ENCODE measurements around the gene FYB2. TPM values are rescaled to one million over a fixed set of nuclear protein-coding genes. Genes with fewer than 3 reads are reported as not detected.

FYB2 gene
- total RNA-seq, 1 donor from 2014 or later, result not detected

DNA sequence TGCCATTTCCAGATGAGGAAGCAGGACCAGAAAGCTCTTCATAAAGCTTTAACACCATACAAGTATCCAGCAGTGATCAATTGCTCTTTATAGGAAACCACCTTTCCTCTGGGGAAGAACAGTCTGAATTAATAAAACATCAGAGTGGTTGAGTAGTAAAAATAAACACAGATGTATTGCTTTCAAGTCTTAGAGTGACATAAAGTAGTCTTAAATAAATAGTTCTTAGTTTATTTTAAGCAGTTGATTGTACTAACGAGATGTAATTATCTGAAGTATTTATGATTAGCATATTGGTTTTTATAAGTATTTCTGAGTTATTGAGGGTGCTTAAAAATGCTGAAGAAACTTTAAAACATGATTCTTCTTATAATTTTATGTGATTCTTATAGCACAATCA, 107.1 kb downstream of the FYB2 start:
- TF ChIP-seq, protein P1, sequence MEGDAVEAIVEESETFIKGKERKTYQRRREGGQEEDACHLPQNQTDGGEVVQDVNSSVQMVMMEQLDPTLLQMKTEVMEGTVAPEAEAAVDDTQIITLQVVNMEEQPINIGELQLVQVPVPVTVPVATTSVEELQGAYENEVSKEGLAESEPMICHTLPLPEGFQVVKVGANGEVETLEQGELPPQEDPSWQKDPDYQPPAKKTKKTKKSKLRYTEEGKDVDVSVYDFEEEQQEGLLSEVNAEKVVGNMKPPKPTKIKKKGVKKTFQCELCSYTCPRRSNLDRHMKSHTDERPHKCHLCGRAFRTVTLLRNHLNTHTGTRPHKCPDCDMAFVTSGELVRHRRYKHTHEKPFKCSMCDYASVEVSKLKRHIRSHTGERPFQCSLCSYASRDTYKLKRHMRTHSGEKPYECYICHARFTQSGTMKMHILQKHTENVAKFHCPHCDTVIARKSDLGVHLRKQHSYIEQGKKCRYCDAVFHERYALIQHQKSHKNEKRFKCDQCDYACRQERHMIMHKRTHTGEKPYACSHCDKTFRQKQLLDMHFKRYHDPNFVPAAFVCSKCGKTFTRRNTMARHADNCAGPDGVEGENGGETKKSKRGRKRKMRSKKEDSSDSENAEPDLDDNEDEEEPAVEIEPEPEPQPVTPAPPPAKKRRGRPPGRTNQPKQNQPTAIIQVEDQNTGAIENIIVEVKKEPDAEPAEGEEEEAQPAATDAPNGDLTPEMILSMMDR (IDR thresholded peaks at IDR 0.05), result no peak
- DNase-seq (ENCODE audit: extremely low spot score, unreplicated experiment), result no peak
- Mint-ChIP-seq H3K27me3 (ENCODE audit: unreplicated experiment) (no peaks in the 10 kb centered on the region), H3K36me3 (ENCODE audit: unreplicated experiment) (peaks cover 5% of the 10 kb centered on the region), H3K9me3 (ENCODE audit: unreplicated experiment) (no peaks in the 10 kb centered on the region), H3K4me1 (ENCODE audit: unreplicated experiment) (peaks cover 31% of the 10 kb centered on the region), H3K4me3 (ENCODE audit: unreplicated experiment) (no peak overlapping the region), H3K27ac (ENCODE audit: unreplicated experiment) (peak overlapping the region; percentile 48)

DNA sequence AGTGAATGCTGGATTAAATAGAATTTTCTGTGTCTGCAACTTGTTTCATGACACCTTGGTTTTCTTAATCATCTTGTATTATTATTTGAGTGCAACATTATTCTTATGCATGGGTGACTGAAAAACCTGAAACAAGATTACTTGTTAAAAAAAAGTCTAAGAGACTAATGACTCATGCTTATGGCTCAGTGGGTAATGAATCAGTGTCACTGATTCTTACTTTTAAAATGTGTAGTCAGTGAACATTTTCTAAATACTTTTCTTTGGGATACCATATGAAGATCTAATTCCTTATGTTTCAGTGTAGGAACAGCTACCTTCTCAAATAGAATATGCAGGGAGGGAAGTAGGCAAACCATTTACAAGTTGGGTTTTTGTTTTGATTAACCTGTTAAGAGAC, 108.6 kb downstream of the FYB2 start:
- no peak for DNase-seq (ENCODE audit: extremely low spot score, unreplicated experiment)
- TF ChIP-seq, protein P1 (IDR thresholded peaks at IDR 0.05), result no peak
- peak overlapping the region; percentile 6 for H3K27ac Mint-ChIP-seq (ENCODE audit: unreplicated experiment)
- no peak overlapping the region for H3K4me3 Mint-ChIP-seq (ENCODE audit: unreplicated experiment)
- H3K36me3 Mint-ChIP-seq (ENCODE audit: unreplicated experiment), result peaks cover 10% of the 10 kb centered on the region
- H3K4me1 Mint-ChIP-seq (ENCODE audit: unreplicated experiment), result peaks cover 31% of the 10 kb centered on the region
- H3K9me3 Mint-ChIP-seq (ENCODE audit: unreplicated experiment), result no peaks in the 10 kb centered on the region
- no peaks in the 10 kb centered on the region for H3K27me3 Mint-ChIP-seq (ENCODE audit: unreplicated experiment)

DNA sequence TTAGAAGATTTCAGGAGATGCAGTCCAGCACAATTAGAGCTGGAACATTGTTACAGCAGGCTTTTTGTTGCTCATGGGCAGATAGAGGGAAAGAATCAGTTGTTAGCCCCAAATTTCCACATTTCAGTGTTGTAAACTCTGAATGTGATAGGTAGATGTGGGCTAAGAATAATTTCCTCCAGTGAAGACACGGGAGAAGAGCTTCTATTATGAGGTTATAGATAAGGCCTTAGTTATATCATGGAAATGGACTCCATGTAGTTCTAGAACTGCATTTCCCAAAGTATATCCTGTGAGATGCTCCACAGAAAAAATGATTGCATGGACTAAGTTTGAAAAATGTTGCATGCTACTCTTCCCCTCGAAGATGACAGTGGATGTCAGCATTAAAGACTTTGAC, 109.2 kb downstream of the FYB2 start:
- Mint-ChIP-seq H3K27me3 (ENCODE audit: unreplicated experiment) (no peaks in the 10 kb centered on the region), H3K4me1 (ENCODE audit: unreplicated experiment) (peaks cover 31% of the 10 kb centered on the region), H3K27ac (ENCODE audit: unreplicated experiment) (no peak overlapping the region), H3K4me3 (ENCODE audit: unreplicated experiment) (no peak overlapping the region), H3K9me3 (ENCODE audit: unreplicated experiment) (no peaks in the 10 kb centered on the region), H3K36me3 (ENCODE audit: unreplicated experiment) (peaks cover 10% of the 10 kb centered on the region)
- DNase-seq (ENCODE audit: extremely low spot score, unreplicated experiment), result no peak
- TF ChIP-seq, protein P1 (IDR thresholded peaks at IDR 0.05), result no peak

DNA sequence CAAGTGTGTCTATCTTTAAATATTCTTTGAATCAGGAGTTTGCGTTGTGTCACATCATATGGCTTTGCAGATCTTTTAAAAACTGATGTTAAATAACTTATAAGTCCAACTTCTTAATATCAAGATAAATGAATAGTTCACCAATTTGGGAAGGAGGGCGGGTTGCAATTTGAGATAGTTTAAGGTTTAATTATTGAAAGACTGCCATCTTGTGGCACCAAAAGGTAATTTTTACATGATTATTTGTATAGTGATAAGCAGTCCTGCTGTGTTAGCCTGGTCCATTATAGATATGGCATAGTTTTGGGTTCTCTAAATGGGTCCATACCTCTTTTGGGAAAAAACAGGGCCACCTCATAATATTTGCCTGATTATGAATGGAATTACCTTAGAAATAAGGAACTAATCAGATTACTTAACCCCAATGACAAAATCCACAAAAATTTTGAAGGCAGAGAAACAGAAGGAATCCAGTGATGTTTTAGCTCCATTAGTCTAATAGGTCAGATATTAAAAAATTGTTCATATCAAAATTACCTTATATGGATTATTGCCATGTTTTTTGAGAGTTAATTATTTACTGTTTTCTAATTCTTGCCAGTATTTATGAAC, 109.8 kb downstream of the FYB2 start:
- H3K4me3 Mint-ChIP-seq (ENCODE audit: unreplicated experiment), result no peak overlapping the region
- peaks cover 31% of the 10 kb centered on the region for H3K4me1 Mint-ChIP-seq (ENCODE audit: unreplicated experiment)
- H3K36me3 Mint-ChIP-seq (ENCODE audit: unreplicated experiment), result peaks cover 14% of the 10 kb centered on the region
- DNase-seq (ENCODE audit: extremely low spot score, unreplicated experiment), result no peak
- no peaks in the 10 kb centered on the region for H3K27me3 Mint-ChIP-seq (ENCODE audit: unreplicated experiment)
- no peak overlapping the region for H3K27ac Mint-ChIP-seq (ENCODE audit: unreplicated experiment)
- H3K9me3 Mint-ChIP-seq (ENCODE audit: unreplicated experiment), result no peaks in the 10 kb centered on the region
- TF ChIP-seq, protein P1 (IDR thresholded peaks at IDR 0.05), result peak; percentile 71

DNA sequence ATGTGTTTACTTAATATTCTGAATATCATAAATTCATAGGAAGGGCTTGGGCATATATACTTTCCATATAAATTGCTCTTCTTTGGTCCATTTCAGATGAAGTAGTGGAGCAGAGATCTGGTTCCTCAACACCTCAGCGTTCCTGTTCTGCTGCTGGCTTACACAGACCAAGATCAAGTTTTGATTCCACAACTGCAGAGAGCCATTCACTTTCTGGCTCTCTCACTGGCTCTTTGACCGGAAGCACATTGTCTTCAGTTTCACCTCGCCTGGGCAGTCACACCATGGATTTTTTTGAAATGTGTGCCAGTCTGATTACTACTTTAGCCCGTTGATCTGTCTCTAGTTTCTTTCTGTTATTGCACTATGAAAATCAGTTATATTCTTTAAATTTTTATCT, 111.8 kb downstream of the FYB2 start:
- no peak overlapping the region for H3K4me3 Mint-ChIP-seq (ENCODE audit: unreplicated experiment)
- H3K27me3 Mint-ChIP-seq (ENCODE audit: unreplicated experiment), result no peaks in the 10 kb centered on the region
- H3K9me3 Mint-ChIP-seq (ENCODE audit: unreplicated experiment), result no peaks in the 10 kb centered on the region
- no peak for DNase-seq (ENCODE audit: extremely low spot score, unreplicated experiment)
- peaks cover 28% of the 10 kb centered on the region for H3K4me1 Mint-ChIP-seq (ENCODE audit: unreplicated experiment)
- TF ChIP-seq, protein P1 (IDR thresholded peaks at IDR 0.05), result no peak
- no peak overlapping the region for H3K27ac Mint-ChIP-seq (ENCODE audit: unreplicated experiment)
- peaks cover 18% of the 10 kb centered on the region for H3K36me3 Mint-ChIP-seq (ENCODE audit: unreplicated experiment)
